Stimulated activated CD4-positive, alpha-beta T cell treated with anti-CD3 and anti-CD28 coated beads, Interleukin-4, amount 100 ng/mL, for 4 hours (primary cell): Measurements from ENCODE around the gene PUS1.

Experiments used
- DNase-seq, 2 experiments: peaks; one replicate each; pipeline ENCODE4 v3.0.0-alpha.2; 2020

The PUS1 gene

GRCh38 chr12:131917139-131917710, 11.9 kb upstream of the PUS1 start:
- no peak for DNase-seq

DNA sequence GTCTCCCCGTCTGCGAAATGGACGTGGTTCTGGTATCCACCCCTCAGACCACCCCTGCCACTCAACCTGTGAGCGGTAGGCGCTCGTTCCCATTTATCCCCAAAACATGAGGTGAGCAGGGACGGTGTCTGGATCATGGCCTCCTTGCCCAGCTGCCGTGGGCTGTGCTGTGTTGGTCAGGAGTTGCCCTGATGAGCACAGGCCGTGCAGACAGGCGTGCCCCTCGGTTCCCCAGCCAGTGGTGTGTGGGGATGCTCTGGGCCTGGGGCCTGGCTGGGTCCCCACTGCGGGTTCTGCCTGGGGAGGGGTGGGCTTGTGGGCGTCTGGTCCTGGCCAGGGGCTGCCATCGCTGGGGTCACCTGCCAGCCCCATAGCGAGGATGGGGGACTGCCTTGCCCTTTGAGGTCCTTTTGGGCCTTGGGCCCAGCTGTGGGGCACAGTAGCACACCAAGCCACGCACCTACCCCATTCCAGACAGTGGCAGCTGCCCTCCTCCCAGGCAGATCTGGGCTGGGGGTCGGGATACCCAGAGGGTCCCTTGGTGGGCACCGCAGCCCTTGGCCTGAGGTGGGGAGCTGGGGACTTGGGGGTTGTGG, 11.3 kb upstream of the PUS1 start:
- no peak for DNase-seq

DNA sequence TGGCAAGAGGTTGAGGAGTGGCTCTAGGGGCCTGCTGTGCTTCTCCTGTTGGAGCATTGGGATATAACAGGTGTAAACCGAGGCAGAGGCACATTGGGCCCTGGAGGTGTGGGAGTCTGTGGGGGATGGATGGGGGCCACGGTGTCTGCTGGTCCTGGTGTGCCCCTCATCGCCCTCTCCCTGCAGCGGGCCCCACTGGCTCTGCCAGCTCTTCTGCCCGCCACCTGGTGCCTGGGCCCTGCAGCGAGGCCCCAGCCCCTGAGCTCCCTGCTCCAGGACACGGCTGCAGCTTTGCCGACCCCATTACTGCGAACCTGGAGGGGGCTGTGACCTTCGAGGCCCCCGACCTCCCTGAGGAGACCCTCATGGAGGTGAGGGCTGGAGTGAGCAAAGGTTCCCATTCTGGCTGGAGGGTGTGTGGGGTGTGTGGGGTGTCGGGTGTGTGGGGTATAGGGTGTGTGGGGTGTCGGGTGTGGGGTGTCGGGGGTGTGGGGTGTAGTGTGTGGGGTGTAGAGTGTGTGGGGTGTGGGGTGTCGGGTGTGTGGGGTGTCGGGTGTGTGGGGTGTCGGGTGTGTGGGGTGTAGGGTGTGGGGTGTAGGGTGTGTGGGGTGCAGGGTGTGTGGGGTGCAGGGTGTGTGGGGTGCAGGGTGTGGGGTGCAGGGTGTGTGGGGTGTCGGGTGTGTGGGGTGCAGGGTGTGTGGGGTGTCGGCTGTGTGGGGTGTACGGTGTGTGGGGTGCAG, 10.6 kb upstream of the PUS1 start:
- no peak for DNase-seq

GRCh38 chr12:131919051-131919347, 10.1 kb upstream of the PUS1 start:
- DNase-seq: no peak

- no peak for DNase-seq
Measured at GRCh38 chr12:131919366-131920156, 9.5 kb upstream of the PUS1 start.

DNA sequence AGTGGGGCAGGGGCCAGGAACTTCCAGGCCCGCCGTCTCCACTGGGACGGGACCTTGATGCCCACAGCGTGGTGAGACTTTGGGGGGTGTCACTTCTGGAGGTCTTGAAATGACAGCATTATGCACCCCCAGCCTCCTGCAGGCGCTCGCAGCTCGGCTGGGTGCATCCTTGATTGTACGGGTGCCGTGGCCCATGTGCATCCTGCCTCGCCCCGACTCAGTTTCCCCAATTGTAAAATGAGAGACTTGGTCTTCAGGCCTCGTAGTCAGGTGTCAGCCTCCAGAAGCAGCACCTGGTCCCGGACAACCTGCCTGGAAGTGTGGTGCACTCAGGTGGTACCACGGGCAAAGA, 8.9 kb upstream of the PUS1 start:
- DNase-seq: no peak

DNA sequence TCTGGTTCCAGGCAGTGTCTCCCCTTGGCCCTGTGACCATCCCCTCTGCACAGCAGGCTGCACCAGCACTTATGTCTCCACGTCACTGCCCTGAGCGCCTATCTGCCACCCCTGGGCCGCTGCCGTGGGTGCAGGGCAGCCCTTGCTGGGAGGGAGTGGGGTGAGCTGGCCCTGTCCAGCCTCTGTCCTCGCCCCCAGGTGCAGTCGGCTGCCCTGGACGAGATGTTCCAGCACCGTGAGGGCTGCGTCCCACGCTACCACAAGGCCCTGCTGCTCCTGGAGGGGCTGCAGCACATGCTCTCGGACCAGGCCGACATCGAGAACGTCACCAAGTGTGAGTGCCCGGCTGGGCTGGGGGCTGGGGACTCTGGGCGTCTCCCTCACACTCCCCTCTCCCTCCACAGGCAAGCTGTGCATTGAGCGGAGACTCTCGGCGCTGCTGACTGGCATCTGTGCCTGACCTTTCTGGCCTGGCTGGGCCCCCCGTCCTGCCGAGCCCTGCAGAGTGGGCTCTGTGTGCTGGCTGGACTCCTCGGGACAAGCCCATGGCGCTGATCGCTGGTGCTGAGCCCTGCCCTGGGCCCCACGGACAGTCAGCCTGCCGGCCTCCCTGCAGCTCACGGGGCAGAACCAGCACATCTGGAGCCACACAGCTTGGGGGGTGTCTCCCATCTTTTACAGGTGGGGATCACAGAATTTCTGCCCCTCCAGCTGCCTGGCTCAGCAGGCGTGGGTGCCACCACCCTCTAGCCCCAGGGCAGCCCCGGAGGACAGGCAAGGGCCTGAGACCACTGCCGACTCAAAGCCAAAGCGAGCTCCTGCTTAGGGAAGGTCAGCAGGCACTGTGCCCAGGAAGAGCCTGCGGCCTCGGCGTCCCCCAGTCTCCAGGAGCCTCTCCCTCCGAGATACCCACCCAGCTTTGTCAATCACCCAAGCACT, 7.9 kb upstream of the PUS1 start:
- no peak for DNase-seq

DNA sequence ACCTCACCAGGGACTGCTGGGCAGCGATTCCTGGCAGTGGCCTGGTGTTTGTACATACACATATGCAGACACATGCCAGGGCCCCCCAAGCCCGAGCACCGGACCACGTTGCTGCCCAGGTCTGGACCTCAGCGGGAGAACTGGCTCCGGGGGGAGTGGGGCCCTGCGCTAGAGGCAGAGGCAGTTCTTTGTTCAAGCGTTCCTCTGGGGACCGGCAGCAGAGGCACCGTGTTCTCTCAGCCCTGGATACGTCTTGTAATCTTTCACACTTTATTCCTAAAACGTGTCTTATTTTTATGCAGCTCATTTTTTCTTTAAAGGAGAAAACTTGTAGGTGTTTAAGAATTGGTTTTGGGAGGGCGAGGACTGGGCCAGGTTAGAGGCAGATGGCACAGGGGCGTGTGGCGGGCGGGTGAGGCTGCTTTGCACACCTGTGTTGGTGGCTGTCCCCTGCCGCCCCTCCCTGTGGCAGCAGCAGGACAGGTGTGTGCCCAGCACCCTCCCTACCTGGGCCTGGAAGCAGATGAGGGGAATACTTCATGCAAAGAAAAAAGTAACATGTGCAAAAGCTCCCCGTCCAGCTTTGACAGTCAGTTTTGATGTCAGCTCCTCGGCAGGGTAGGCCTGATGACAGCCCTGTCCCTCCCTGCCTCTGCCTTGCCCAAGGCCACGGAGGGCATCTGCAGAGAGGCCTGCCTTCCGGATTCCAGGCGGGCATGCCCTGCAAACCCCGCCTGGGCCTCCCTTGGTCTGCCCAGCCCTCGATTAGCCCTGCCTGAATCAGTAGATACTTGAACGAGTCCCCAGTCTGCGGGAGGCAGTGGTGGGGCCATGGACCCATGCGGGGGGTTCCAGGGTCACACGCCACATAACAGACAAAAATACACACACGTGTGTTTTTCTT, 7.0 kb upstream of the PUS1 start:
- DNase-seq: no peak

DNA sequence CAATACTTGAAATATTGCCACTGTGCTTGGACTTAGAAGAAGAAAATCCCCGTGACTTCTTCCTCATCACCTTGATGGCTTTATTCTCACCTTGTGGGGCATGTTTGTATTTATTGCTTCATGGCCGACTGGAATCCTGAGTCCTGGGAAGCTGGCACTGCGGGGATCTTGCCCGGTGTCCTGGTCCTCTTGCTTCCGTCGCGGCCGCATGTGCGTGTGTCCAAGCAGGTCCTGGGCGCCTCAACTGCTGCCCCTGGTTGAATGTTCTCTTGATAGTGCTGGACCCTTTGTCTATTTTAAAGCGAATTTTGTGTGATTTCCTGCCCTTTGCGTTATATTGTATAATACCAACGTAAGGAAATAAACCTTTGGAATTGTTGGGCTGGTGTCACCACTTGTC, 6.3 kb upstream of the PUS1 start:
- DNase-seq: no peak

GRCh38 chr12:131923260-131923659, 5.8 kb upstream of the PUS1 start:
- DNase-seq: no peak

DNA sequence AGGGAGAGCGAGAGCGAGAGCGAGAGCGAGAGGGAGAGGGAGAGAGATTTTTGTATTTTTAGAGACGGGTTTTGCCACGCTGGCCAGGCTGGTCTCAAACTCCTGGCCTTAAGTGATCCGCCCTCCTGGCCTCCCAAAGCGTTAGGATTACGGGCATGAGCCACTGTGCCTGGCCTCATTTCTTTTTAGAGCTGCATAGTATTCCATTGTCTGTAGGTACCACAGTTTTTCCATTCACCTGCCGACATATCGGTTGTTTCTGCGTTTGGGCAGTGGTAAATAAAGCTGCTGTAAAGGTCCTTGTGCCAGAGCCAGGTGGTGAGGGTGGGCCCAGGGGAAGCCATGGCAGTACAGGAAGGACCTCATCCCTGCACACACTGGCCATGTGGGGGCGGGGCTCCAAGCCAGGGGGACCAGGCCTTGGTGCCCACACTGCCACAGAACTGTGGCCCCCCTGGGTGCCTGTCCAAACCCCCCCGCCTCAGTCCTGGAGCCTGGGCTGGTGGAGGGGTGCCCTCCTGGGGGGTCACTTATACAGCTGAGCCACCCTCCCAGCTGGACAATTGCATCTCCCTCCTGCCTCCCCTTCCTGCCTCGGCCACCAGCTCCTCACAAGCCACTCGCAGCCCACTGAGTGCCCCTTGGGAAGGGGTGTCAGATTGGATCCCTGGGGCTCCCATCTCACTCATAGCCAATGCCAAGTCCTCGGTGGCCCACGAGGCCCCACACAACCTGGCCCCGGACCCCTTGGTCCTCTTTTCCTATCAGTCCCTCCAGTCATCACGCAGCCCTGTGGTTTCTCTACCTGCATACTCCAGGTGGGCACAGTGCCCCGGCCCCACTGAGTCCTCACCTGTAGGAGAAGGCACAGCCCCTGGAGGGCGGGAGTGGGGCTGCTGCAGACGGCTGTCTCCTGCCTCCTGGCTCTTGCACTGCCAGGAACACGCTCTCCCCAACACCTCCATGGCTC, 1.7 kb upstream of the PUS1 start:
- no peak for DNase-seq

GRCh38 chr12:131928080-131928710, 881 bp upstream of the PUS1 start:
- peak in 1 of 2 experiments; percentile 11 for DNase-seq

DNA sequence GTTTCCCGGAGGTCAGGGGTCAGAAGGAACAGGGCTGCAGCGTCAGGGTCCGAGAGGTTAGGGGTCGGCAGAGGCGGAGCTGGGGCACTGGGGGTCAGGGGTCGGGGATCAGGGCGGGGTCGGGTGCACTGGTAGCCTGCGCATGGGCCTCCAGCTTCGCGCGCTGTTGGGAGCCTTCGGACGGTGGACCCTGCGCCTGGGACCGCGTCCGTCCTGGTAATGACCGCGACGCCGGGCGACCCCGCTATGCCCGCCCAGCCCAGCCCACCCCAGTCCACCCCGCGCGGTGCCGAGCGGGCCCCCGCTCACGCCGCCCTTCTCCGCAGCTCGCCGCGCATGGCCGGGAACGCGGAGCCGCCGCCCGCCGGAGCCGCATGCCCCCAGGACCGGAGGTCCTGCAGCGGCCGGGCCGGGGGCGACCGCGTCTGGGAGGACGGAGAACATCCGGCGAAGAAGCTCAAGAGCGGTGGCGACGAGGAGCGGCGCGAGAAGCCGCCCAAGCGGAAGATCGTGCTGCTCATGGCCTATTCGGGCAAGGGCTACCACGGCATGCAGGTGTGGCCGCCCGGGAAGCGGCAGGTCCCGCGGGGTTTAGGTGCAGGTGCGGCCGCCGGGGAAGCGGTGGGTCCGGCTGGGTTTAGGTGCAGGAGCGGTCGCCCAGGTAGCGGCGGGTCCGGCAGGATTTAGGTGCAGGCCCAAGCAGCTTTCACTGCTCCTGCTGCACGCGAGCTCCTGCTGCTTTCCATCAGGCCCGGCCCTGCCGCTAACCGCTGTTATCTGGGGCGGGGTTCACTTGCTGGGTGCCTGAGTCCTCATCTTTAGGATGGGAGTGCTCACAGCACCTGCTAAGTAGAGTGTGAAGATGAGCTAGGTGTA, 743 bp downstream of the PUS1 start:
- DNase-seq: peak; percentile 32

GRCh38 chr12:131930510-131930909, 1.4 kb downstream of the PUS1 start:
- DNase-seq: no peak

- DNase-seq: no peak
Measured at GRCh38 chr12:131933387-131933786, 4.3 kb downstream of the PUS1 start.

DNA sequence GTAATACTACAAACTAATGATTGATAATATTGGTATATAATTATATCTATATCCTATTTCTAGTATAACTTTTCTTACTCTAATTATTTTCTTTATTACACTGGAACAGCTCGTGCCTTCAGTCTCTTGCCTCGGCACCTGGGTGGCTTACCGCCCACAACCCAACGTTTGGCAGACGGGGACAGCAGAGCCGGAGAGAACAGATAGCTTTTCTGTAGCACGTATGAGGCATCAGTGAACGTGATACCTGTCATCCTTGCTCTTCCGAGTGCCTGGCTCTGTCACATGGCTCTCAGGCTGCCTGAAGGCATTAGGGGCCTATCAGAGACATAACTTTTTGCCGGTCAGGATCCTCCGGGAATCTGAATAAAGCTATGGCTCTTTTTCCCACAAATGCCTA, 5.5 kb downstream of the PUS1 start:
- DNase-seq: no peak

GRCh38 chr12:131938082-131938481, 9.0 kb downstream of the PUS1 start:
- no peak for DNase-seq

DNA sequence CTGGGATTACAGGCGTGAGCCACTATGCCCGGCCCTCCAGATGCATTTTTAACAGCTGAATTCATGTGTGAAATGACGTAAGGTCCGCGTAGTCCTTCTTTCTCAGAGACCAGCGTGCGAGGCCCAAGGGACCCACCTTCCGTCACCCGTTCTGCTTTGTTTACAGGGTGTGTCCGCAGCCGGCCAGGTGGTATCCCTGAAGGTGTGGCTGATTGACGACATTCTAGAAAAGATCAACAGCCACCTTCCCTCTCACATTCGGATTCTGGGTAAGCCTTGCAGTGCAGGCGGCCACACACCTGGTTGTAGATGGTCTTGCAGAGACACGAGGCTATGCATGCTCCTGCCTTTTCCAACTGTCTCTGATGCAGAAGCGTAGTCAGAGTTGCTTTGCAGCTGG, 9.9 kb downstream of the PUS1 start:
- DNase-seq: no peak

DNA sequence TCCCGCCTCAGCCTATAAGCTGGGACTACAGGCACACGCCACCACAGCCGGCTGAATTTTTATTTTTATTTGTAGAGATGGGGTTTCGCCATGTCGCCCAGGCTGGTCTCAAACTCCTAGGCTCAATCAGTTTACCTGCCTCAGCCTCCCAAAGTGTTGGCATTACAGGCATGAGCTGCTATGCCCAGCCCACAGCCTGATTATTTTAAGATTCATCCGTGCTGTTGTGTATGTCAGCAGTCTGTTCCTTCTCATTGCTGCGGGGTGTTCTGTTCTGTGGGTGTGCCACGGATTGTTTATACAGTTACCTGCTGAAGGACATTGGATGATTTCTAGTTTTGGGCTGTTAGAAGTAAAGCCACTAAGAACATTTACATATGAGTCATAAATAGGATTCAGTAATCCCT, 11.1 kb downstream of the PUS1 start:
- no peak for DNase-seq
